Measurements from ENCODE around the gene PAXIP1.

- TF ChIP-seq CTCF (conservative IDR thresholded peaks at IDR 0.05; ENCODE audit: low read depth in 2 of 2) (no peak), EZH2phosphoT487 (IDR thresholded peaks at IDR 0.05; ENCODE audit: unreplicated experiment) (no peak)
These were observed 26.9 kb downstream of the PAXIP1 start for GRCh38 chr7:154975984-154976383.

Measured in GM23338 (cell line).